WTC11 (cell line): Measurements from ENCODE around the gene TRUB1. TPM values are rescaled to one million over a fixed set of nuclear protein-coding genes. Genes with fewer than 3 reads are reported as not detected.

Source experiments
- ATAC-seq: fragments of 200-7000 bp; cut with Tn5 transposase; 2 replicates; pipeline ENCODE4 v1.10.0; 2021; ENCODE audit warnings: mild to moderate bottlenecking, moderate library complexity
- CTCF ChIA-PET: fragments of 300-600 bp; sonication (Branson Sonifier 250); formaldehyde crosslinking; loops from one replicate; lab custom pipeline; 2021; ENCODE audit warnings: antibody characterized with exemption; lab: Charles Lee
- POLR2A ChIA-PET: fragments of 350-600 bp; sonication (Branson Sonifier 250); formaldehyde crosslinking; loops from one replicate; lab custom pipeline; 2021; ENCODE audit warnings: antibody characterized with exemption; lab: Charles Lee
- DNase-seq: peaks from one replicate; pipeline ENCODE4 v3.0.0; 2021; ENCODE audit warnings: low spot score
- H3K27ac Mint-ChIP-seq: 2 replicates; pipeline ENCODE4 v1.8.0; 2021; ENCODE audit warnings: mixed read lengths
- H3K27me3 Mint-ChIP-seq: 2 replicates; pipeline ENCODE4 v1.8.0; 2021; ENCODE audit warnings: low read depth, mild to moderate bottlenecking, moderate library complexity, mixed read lengths
- H3K36me3 Mint-ChIP-seq: 2 replicates; pipeline ENCODE4 v1.8.0; 2021; ENCODE audit warnings: mixed read lengths
- H3K4me1 Mint-ChIP-seq: 2 replicates; pipeline ENCODE4 v1.8.0; 2022; ENCODE audit warnings: mixed read lengths
- H3K4me3 Mint-ChIP-seq: 2 replicates; pipeline ENCODE4 v1.8.0; 2021; ENCODE audit warnings: mild to moderate bottlenecking, moderate library complexity, mixed read lengths
- H3K9me3 Mint-ChIP-seq: 2 replicates; pipeline ENCODE4 v1.8.0; 2021; ENCODE audit warnings: mixed read lengths
- AR ChIP-seq: fragments of 250-450 bp; sonication (Bioruptor Pico); IDR thresholded peaks from 2 replicates; pipeline ENCODE4 v1.9.0; 2021; ENCODE audit warnings: mild to moderate bottlenecking
- E2F1 ChIP-seq: sonication (generic); formaldehyde crosslinking; IDR thresholded peaks from 2 replicates; pipeline ENCODE4 v1.8.0; 2022; ENCODE audit warnings: mild to moderate bottlenecking, missing genetic modification reagents
- EMX1 ChIP-seq: fragments of 250-450 bp; sonication (Bioruptor Pico); IDR thresholded peaks from 2 replicates; pipeline ENCODE4 v1.8.0; 2021; ENCODE audit warnings: mild to moderate bottlenecking
- GABPB1 ChIP-seq: sonication (generic); formaldehyde crosslinking; IDR thresholded peaks from 2 replicates; pipeline ENCODE4 v1.8.1; 2023; ENCODE audit warnings: mild to moderate bottlenecking, missing genetic modification reagents
- GRHL2 ChIP-seq: fragments of 250-450 bp; sonication (Bioruptor Pico); IDR thresholded peaks from 2 replicates; pipeline ENCODE4 v1.8.0; 2022; ENCODE audit warnings: mild to moderate bottlenecking, moderate library complexity; ENCODE audit not compliant: insufficient replicate concordance, severe bottlenecking
- HMGXB4 ChIP-seq: sonication (generic); formaldehyde crosslinking; IDR thresholded peaks from 2 replicates; pipeline ENCODE4 v1.8.1; 2023; ENCODE audit warnings: mild to moderate bottlenecking, moderate library complexity, missing genetic modification reagents
- JAZF1 ChIP-seq: fragments of 250-450 bp; sonication (Bioruptor Pico); IDR thresholded peaks from 2 replicates; pipeline ENCODE4 v1.9.0; 2021; ENCODE audit warnings: moderate library complexity, mild to moderate bottlenecking, inconsistent platforms
- MLX ChIP-seq: sonication (generic); formaldehyde crosslinking; IDR thresholded peaks from 2 replicates; pipeline ENCODE4 v1.8.1; 2023; ENCODE audit warnings: mild to moderate bottlenecking, missing genetic modification reagents, moderate library complexity
- OVOL2 ChIP-seq: fragments of 250-450 bp; sonication (Bioruptor Pico); IDR thresholded peaks from 2 replicates; pipeline ENCODE4 v1.9.0; 2021; ENCODE audit warnings: mild to moderate bottlenecking, borderline replicate concordance
- STAT6 ChIP-seq: sonication (generic); formaldehyde crosslinking; conservative IDR thresholded peaks from 2 replicates; pipeline ENCODE4 v1.8.1; 2023; ENCODE audit warnings: mild to moderate bottlenecking, low read depth, missing genetic modification reagents, moderate library complexity
- TEAD1 ChIP-seq: sonication (generic); formaldehyde crosslinking; IDR thresholded peaks from 2 replicates; pipeline ENCODE4 v1.8.0; 2022; ENCODE audit warnings: mild to moderate bottlenecking, missing genetic modification reagents
- ZBTB43 ChIP-seq: sonication (generic); formaldehyde crosslinking; IDR thresholded peaks from 2 replicates; pipeline ENCODE4 v1.8.1; 2023; ENCODE audit warnings: mild to moderate bottlenecking, missing genetic modification reagents
- ZNF219 ChIP-seq: sonication (generic); formaldehyde crosslinking; IDR thresholded peaks from 2 replicates; pipeline ENCODE4 v1.8.0; 2023; ENCODE audit warnings: missing genetic modification reagents, mild to moderate bottlenecking, borderline replicate concordance
- ZNF232 ChIP-seq: sonication (generic); formaldehyde crosslinking; IDR thresholded peaks from 2 replicates; pipeline ENCODE4 v1.8.0; 2022; ENCODE audit warnings: mild to moderate bottlenecking, missing genetic modification reagents
- ZNF281 ChIP-seq: sonication (generic); formaldehyde crosslinking; IDR thresholded peaks from 2 replicates; pipeline ENCODE4 v1.8.0; 2023; ENCODE audit warnings: mild to moderate bottlenecking, missing genetic modification reagents
- ZNF416 ChIP-seq: fragments of 250-450 bp; sonication (Bioruptor Pico); IDR thresholded peaks from 2 replicates; pipeline ENCODE4 v1.9.0; 2021; ENCODE audit warnings: mild to moderate bottlenecking, inconsistent platforms
- total RNA-seq: library from RNA; stranded (reverse); gene quantifications from 3 replicates; pipeline ENCODE4 v1.2.3, GENCODE V29; 2021

TRUB1 gene
- total RNA-seq, 1 experiment from 2014 or later, result 27.8 TPM

GRCh38 chr10:114912470-114912859 is 25.5 kb upstream of the TRUB1 start (continued):
- no peak for TF ChIP-seq ZBTB43
- TF ChIP-seq ZNF232, result no peak
- no peak for TF ChIP-seq ZNF416 (CRISPR knock-in tag)

GRCh38 chr10:114914560-114914959 is 23.4 kb upstream of the TRUB1 start:
- ChIA-PET CTCF (interaction anchor here (0.8 to 1.1 kb wide), 2 partner anchors 35 to 40 kb away, joined by 3 to 4 read pairs; no protein-coding TSS in a partner anchor), POLR2A (no interaction called here)
- Mint-ChIP-seq H3K36me3 (no peaks in the 10 kb centered on the region), H3K9me3 (peaks cover 12% of the 10 kb centered on the region), H3K27ac (no peak overlapping the region), H3K4me3 (no peak overlapping the region), H3K27me3 (peaks cover 9% of the 10 kb centered on the region), H3K4me1 (peaks cover 32% of the 10 kb centered on the region)
- DNase-seq, result no peak
- no peak for TF ChIP-seq HMGXB4 (CRISPR knock-in tag)
- no peak for TF ChIP-seq AR (CRISPR knock-in tag)
- TF ChIP-seq STAT6 (CRISPR knock-in tag), result no peak
- no peak for TF ChIP-seq TEAD1 (CRISPR knock-in tag)
- no peak for TF ChIP-seq EMX1 (CRISPR knock-in tag)
- TF ChIP-seq E2F1 (CRISPR knock-in tag), result no peak
- TF ChIP-seq GRHL2 (CRISPR knock-in tag), result no peak
- TF ChIP-seq MLX (CRISPR knock-in tag), result no peak
- ATAC-seq, result no peak

GRCh38 chr10:114915294-114915693 is 22.7 kb upstream of the TRUB1 start:
- Mint-ChIP-seq H3K4me3 (no peak overlapping the region), H3K36me3 (no peaks in the 10 kb centered on the region), H3K27me3 (peaks cover 9% of the 10 kb centered on the region), H3K4me1 (peaks cover 32% of the 10 kb centered on the region)
- DNase-seq (no peak), ATAC-seq (no peak)
- POLR2A ChIA-PET, result no interaction called here
- CTCF ChIA-PET, result interaction anchor here (0.7 to 1.1 kb wide), 2 partner anchors 37 to 41 kb away, joined by 3 to 4 read pairs; no protein-coding TSS in a partner anchor
- no peak for TF ChIP-seq OVOL2 (CRISPR knock-in tag)
- TF ChIP-seq JAZF1 (CRISPR knock-in tag), result no peak
- TF ChIP-seq ZNF281 (CRISPR knock-in tag), result no peak
- TF ChIP-seq ZNF219 (CRISPR knock-in tag), result no peak
- no peak for TF ChIP-seq GABPB1 (CRISPR knock-in tag)
- TF ChIP-seq, all 79 proteins: peak for 0
- Mint-ChIP-seq H3K9me3 (peaks cover 8% of the 10 kb centered on the region), H3K27ac (no peak overlapping the region)
